ENCODE data around the gene HNRNPA2B1. TPM values are rescaled to one million over a fixed set of nuclear protein-coding genes. Genes with fewer than 3 reads are reported as not detected.

The HNRNPA2B1 gene
- total RNA-seq, 1 donor from 2014 or later, result 57.0 TPM

DNA sequence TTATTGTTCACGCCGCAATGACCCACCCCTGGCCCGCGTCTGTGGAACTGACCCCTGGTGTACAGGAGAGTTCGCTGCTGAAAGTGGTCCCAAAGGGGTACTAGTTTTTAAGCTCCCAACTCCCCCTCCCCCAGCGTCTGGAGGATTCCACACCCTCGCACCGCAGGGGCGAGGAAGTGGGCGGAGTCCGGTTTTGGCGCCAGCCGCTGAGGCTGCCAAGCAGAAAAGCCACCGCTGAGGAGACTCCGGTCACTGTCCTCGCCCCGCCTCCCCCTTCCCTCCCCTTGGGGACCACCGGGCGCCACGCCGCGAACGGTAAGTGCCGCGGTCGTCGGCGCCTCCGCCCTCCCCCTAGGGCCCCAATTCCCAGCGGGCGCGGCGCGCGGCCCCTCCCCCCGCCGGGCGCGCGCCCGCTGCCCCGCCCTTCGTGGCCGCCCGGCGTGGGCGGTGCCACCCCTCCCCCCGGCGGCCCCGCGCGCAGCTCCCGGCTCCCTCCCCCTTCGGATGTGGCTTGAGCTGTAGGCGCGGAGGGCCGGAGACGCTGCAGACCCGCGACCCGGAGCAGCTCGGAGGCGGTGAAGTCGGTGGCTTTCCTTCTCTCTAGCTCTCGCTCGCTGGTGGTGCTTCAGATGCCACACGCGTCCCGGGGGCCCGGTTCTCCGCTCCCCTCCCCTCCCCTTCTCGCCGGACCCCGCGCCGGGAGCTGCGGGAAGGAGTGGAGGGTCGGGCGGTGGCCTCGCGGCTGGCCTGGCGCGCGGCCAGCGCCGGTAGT is 887 bp upstream of the HNRNPA2B1 start, which contains the start of gene CBX3:
TSS of gene CBX3 (plus strand) at position 499 of the 772 bp plus-strand sequence. CDS start 1,254 bp downstream, outside the sequence.
- peak within 1 kb of the TSS; percentile 99 to 100 for H3K27ac ChIP-seq
- H3K9me3 ChIP-seq, result no peaks in the 10 kb centered on the region
- peaks cover 16 to 24% of the 10 kb centered on the region in 2 donors for H3K36me3 ChIP-seq
- intact Hi-C loops (cut with DNase I), result loop anchor here (2.0 to 10.0 kb wide), 8 partner anchors 307 to 1217 kb away; partner anchors contain the start of genes CYCS, HOXA5, OSBPL3 and SKAP2
- peaks cover 0 to 36% of the 10 kb centered on the region in 2 donors for H3K4me1 ChIP-seq
- no peaks in the 10 kb centered on the region for H3K27me3 ChIP-seq
- TF ChIP-seq, protein P1, sequence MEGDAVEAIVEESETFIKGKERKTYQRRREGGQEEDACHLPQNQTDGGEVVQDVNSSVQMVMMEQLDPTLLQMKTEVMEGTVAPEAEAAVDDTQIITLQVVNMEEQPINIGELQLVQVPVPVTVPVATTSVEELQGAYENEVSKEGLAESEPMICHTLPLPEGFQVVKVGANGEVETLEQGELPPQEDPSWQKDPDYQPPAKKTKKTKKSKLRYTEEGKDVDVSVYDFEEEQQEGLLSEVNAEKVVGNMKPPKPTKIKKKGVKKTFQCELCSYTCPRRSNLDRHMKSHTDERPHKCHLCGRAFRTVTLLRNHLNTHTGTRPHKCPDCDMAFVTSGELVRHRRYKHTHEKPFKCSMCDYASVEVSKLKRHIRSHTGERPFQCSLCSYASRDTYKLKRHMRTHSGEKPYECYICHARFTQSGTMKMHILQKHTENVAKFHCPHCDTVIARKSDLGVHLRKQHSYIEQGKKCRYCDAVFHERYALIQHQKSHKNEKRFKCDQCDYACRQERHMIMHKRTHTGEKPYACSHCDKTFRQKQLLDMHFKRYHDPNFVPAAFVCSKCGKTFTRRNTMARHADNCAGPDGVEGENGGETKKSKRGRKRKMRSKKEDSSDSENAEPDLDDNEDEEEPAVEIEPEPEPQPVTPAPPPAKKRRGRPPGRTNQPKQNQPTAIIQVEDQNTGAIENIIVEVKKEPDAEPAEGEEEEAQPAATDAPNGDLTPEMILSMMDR (IDR thresholded peaks at IDR 0.05), result no peak
- peak; percentile 64 to 94 for DNase-seq (ENCODE audit: low spot score in 2 of 2)
- H3K4me3 ChIP-seq, result peak within 1 kb of the TSS; percentile 84 to 95

DNA sequence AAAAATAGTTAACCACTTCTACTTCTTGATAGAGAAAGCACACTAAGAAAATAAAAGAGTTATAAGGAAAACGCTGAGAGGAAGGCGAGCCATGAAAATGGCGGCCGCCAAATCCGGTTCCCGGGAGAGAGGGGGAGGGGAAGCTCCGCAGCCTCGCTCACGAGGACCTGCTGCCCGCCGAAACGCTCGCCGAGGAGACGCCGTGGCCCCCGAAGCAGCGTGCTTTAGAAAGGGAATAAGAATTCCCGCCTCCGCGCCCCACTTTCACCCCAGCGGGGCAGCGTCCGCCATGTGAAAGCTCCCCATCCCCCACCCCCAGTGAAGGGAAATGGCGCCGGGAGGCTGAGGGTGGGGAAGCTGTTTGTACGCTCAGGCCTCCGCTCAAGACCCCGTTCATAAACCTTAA is 505 bp downstream of the HNRNPA2B1 start:
- peak overlapping the region; percentile 84 to 95 for H3K4me3 ChIP-seq
- peak overlapping the region; percentile 99 to 100 for H3K27ac ChIP-seq
- H3K9me3 ChIP-seq, result no peaks in the 10 kb centered on the region
- intact Hi-C loops (cut with DNase I), result loop anchor here (2.0 to 10.0 kb wide), 8 partner anchors 305 to 1215 kb away; partner anchors contain the start of genes CYCS, HOXA5, OSBPL3 and SKAP2
- TF ChIP-seq, protein P1 (IDR thresholded peaks at IDR 0.05), result no peak
- H3K4me1 ChIP-seq, result peaks cover 3 to 47% of the 10 kb centered on the region in 2 donors
- H3K36me3 ChIP-seq, result peaks cover 20 to 35% of the 10 kb centered on the region in 2 donors
- DNase-seq (ENCODE audit: low spot score in 2 of 2), result peak in 1 of 2 donors; percentile 83
- no peaks in the 10 kb centered on the region for H3K27me3 ChIP-seq

DNA sequence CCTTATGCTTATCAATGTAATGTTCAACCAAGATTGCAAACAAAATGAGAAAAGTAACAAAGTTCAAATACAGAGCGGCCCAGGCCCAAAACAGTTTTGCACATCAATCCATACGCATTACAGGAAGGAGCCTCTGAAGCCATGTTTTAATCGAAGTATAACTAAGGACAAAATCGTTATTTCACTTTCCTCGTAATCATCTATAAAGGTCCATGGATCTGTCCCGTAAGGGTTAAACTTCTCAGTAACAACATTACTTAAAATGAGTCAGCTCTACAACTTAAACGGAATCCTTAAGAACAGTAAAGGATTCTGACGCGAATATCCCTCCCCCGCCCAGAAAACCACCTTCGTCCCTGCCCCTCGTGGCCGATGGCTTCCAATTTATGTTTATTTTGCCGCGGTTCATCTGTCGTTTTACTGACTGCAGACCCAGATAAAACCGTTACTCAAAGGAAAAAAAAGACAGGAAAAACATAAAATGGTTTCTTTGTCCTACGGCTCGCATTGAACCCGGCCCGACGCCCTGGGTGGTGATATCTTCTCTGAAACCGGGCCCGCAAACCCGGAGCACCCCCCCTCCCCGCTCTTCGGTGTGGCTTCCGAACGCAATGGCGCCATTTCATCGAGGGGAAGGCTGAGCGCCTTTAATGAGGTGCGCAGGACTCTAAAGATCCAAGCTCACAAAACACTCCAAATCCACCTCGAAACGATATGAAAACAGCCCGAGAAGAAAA is 1.1 kb downstream of the HNRNPA2B1 start:
- DNase-seq (ENCODE audit: low spot score in 2 of 2), result peak in 1 of 2 donors; percentile 81
- Histone ChIP-seq H3K9me3 (no peaks in the 10 kb centered on the region), H3K4me3 (peak overlapping the region; percentile 84 to 95), H3K27me3 (no peaks in the 10 kb centered on the region), H3K36me3 (peaks cover 25 to 41% of the 10 kb centered on the region in 2 donors), H3K4me1 (peaks cover 3 to 48% of the 10 kb centered on the region in 2 donors), H3K27ac (peak overlapping the region; percentile 99 to 100)
- intact Hi-C loops (cut with DNase I), result loop anchor here (2.0 to 10.0 kb wide), 8 partner anchors 305 to 1215 kb away; partner anchors contain the start of genes CYCS, HOXA5, OSBPL3 and SKAP2
- TF ChIP-seq, protein P1 (IDR thresholded peaks at IDR 0.05), result no peak

DNA sequence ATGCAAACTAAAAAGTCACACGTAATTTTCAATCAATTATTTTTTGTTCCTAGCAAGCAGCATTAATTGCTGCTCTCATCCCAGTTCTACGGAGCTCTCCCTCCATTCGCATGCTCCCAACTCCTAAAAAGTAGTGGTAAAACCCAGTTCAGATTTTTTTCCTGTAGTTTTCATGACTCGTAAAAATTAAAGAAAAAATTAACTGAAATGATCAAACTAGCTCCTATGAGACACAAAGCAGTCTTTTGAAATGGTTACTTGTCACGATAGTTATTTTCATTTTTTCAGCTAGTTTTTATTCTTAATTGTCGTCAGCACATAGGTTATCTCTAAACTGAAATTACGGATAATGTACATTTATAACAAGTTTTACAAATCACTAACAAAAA is 1.8 kb downstream of the HNRNPA2B1 start:
- H3K9me3 ChIP-seq, result no peaks in the 10 kb centered on the region
- TF ChIP-seq, protein P1 (IDR thresholded peaks at IDR 0.05), result no peak
- H3K27me3 ChIP-seq, result no peaks in the 10 kb centered on the region
- DNase-seq (ENCODE audit: low spot score in 2 of 2), result no peak
- H3K36me3 ChIP-seq, result peaks cover 32 to 48% of the 10 kb centered on the region in 2 donors
- H3K4me1 ChIP-seq, result peaks cover 3 to 45% of the 10 kb centered on the region in 2 donors
- H3K27ac ChIP-seq, result peak overlapping the region; percentile 99 to 100
- intact Hi-C loops (cut with DNase I), result no loop called here
- peak overlapping the region; percentile 84 to 95 for H3K4me3 ChIP-seq

DNA sequence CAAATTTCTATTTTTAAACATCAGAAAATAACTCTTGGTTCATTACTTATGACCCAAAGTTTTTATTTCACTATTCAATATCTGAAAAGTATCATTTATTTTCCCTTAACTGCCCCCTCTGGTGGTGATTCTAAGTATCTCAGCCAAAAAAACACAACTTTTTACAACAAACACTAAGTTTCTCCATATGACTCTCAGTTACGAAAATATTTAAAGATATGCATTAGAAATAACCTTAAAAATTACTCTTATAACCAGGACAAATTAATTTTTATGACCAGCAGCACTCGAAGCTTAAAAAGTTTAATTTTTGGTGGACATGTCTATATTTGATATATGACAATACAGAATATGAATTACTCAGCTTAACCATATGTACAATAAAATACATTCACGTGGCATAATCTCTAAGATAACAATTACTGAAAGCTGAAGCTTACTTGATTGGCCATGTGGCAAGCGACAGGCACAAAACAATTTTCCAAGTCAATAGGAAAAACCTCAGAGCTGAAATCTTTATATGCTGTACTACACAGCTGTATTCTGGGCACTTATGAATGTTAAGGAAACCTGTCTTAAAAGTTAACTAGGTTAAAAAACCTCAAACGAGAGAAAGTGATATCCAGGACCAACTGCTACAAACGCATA is 2.3 kb downstream of the HNRNPA2B1 start:
- H3K27me3 ChIP-seq, result no peaks in the 10 kb centered on the region
- no peak for DNase-seq (ENCODE audit: low spot score in 2 of 2)
- H3K4me1 ChIP-seq, result peaks cover 3 to 47% of the 10 kb centered on the region in 2 donors
- H3K9me3 ChIP-seq, result no peaks in the 10 kb centered on the region
- intact Hi-C loops (cut with DNase I), result no loop called here
- H3K4me3 ChIP-seq, result peak overlapping the region; percentile 84 to 95
- peak overlapping the region; percentile 99 to 100 for H3K27ac ChIP-seq
- H3K36me3 ChIP-seq, result peaks cover 37 to 53% of the 10 kb centered on the region in 2 donors
- TF ChIP-seq, protein P1 (IDR thresholded peaks at IDR 0.05), result peak; percentile 57 to 70 (median 68)
